OCI-LY7 (cell line): ENCODE results near the gene DPPA4. TPM values are rescaled to one million over a fixed set of nuclear protein-coding genes. Genes with fewer than 3 reads are reported as not detected.

Source experiments
- BruUV-seq: library from RNA; stranded (reverse); fragments of 400-500 nt; replicated peaks from 2 replicates; lab custom pipeline; 2021; lab: Mats Ljungman, UMichigan
- CTCF ChIA-PET: fragments of 300-600 bp; sonication (Branson Sonifier 250); formaldehyde crosslinking; loops from one replicate; lab custom pipeline; 2022; ENCODE audit warnings: antibody characterized with exemption; ENCODE audit not compliant: unreplicated experiment; lab: Charles Lee
- POLR2A ChIA-PET: fragments of 300-600 bp; sonication (Branson Sonifier 250); formaldehyde crosslinking; loops from one replicate; lab custom pipeline; 2022; ENCODE audit warnings: antibody characterized with exemption; lab: Charles Lee
- DNase-seq: peaks from one replicate; pipeline ENCODE4 v3.0.0-alpha.2; 2015; ENCODE audit warnings: low spot score
- H2AFZ ChIP-seq: fragments of 200-600 bp; sonication (generic), shearing (Covaris generic); 2 replicates; pipeline ENCODE4 v1.6.1; 2014; ENCODE audit warnings: mild to moderate bottlenecking, antibody characterized with exemption, low read length, moderate library complexity
- H3K27ac ChIP-seq: fragments of 200-600 bp; sonication (generic); 2 replicates; pipeline ENCODE4 v1.5.1; 2014; ENCODE audit warnings: mixed run types, low read depth, mild to moderate bottlenecking, moderate library complexity, low read length, inconsistent platforms; ENCODE audit not compliant: poor library complexity, severe bottlenecking
- H3K36me3 ChIP-seq: fragments of 200-600 bp; sonication (generic); 2 replicates; pipeline ENCODE4 v1.6.1; 2014; ENCODE audit warnings: mild to moderate bottlenecking, antibody characterized with exemption, low read length, moderate library complexity, mixed read lengths; ENCODE audit not compliant: insufficient read depth
- H3K4me1 ChIP-seq: fragments of 200-600 bp; sonication (generic); 2 replicates; pipeline ENCODE4 v1.5.1; 2014; ENCODE audit warnings: mild to moderate bottlenecking, low read length; ENCODE audit not compliant: insufficient read depth, poor library complexity, severe bottlenecking
- H3K4me2 ChIP-seq: fragments of 200-600 bp; sonication (generic); 2 replicates; pipeline ENCODE4 v1.6.1; 2014; ENCODE audit warnings: mild to moderate bottlenecking, low read length
- H3K4me3 ChIP-seq: fragments of 200-600 bp; sonication (generic); 2 replicates; pipeline ENCODE4 v1.5.1; 2014; ENCODE audit warnings: mild to moderate bottlenecking, low read depth, low read length; ENCODE audit not compliant: poor library complexity, severe bottlenecking
- H3K79me2 ChIP-seq: fragments of 200-600 bp; sonication (generic); 2 replicates; pipeline ENCODE4 v1.6.1; 2016; ENCODE audit warnings: low read depth, mild to moderate bottlenecking, low read length, moderate library complexity, mixed read lengths; ENCODE audit not compliant: insufficient read depth
- H3K9me2 ChIP-seq: fragments of 200-600 bp; sonication (generic); 2 replicates; pipeline ENCODE4 v1.6.1; 2016; ENCODE audit warnings: mild to moderate bottlenecking, low read length, mixed read lengths; ENCODE audit not compliant: insufficient read depth
- H3K9me3 ChIP-seq: fragments of 200-600 bp; sonication (generic); 2 replicates; pipeline ENCODE4 v1.6.1; 2014; ENCODE audit warnings: mild to moderate bottlenecking, mixed run types, low read length, mixed read lengths
- H4K20me1 ChIP-seq: fragments of 200-600 bp; sonication (generic); 2 replicates; pipeline ENCODE4 v1.6.1; 2014; ENCODE audit warnings: mild to moderate bottlenecking, antibody characterized with exemption, low read length, moderate library complexity, mixed read lengths; ENCODE audit not compliant: insufficient read depth
- CTCF ChIP-seq: fragments of 200-600 bp; sonication (generic); conservative IDR thresholded peaks from 2 replicates; pipeline ENCODE4 v1.5.1; 2014; ENCODE audit warnings: mild to moderate bottlenecking, antibody characterized with exemption, low read length, moderate library complexity, mixed read lengths
- EZH2phosphoT487 ChIP-seq: fragments of 200-600 bp; sonication (generic); IDR thresholded peaks from 2 replicates; pipeline ENCODE4 v1.6.1; 2018; ENCODE audit warnings: low read depth, borderline replicate concordance, mild to moderate bottlenecking, mixed run types, antibody characterized with exemption, low read length, moderate library complexity, mixed read lengths
- intact Hi-C: fragments of 100-400 bp; cut with micrococcal nuclease; formaldehyde crosslinking; loops from one replicate; pipeline ENCODE4 v1.10.0; 2022; ENCODE audit not compliant: unreplicated experiment
- total RNA-seq, 2 experiments: library from RNA; depleted of rRNA in 1 of 2; stranded (reverse); fragments of >200 nt in 1 of 2; shearing (Covaris generic) in 1 of 2; gene quantifications; 2 replicates each; pipeline ENCODE4 v1.2.3, GENCODE V29; 2014 to 2022

The DPPA4 gene
- total RNA-seq, 2 experiments from 2014 or later: not detected

GRCh38 chr3:109339714-109340648 is 2.6 kb upstream of the DPPA4 start:
- Histone ChIP-seq H4K20me1 (no peaks in the 10 kb centered on the region), H2AFZ (no peak overlapping the region), H3K4me3 (no peak overlapping the region), H3K4me2 (no peak overlapping the region), H3K9me2 (no peaks in the 10 kb centered on the region), H3K79me2 (no peaks in the 10 kb centered on the region), H3K4me1 (no peaks in the 10 kb centered on the region), H3K36me3 (no peaks in the 10 kb centered on the region), H3K27ac (no peak overlapping the region), H3K9me3 (no peaks in the 10 kb centered on the region)
- ChIA-PET CTCF (no interaction called here), POLR2A (interaction anchor here (0.7 kb wide), 1 partner anchor 51 kb away, joined by 3 read pairs; no protein-coding TSS in a partner anchor)
- TF ChIP-seq EZH2phosphoT487 (no peak), CTCF (no peak)
- intact Hi-C loops: no loop called here
- no peak for DNase-seq
- BruUV-seq: no TSS peak

- no peaks in the 10 kb centered on the region for H3K9me2 ChIP-seq
- ChIA-PET CTCF (no interaction called here), POLR2A (no interaction called here)
- TF ChIP-seq CTCF (no peak), EZH2phosphoT487 (no peak)
- no peaks in the 10 kb centered on the region for H3K36me3 ChIP-seq
- DNase-seq: no peak
- H3K27ac ChIP-seq: no peak overlapping the region
- no peaks in the 10 kb centered on the region for H3K9me3 ChIP-seq
- H2AFZ ChIP-seq: no peak overlapping the region
- H4K20me1 ChIP-seq: no peaks in the 10 kb centered on the region
- intact Hi-C loops: no loop called here
- BruUV-seq: no TSS peak
- H3K4me1 ChIP-seq: no peaks in the 10 kb centered on the region
- H3K4me2 ChIP-seq: no peak overlapping the region
- H3K79me2 ChIP-seq: no peaks in the 10 kb centered on the region
- H3K4me3 ChIP-seq: no peak overlapping the region
These were observed 1.9 kb upstream of the DPPA4 start for GRCh38 chr3:109339197-109339596.

GRCh38 chr3:109338322-109338721 is 976 bp upstream of the DPPA4 start:
- ChIA-PET CTCF (no interaction called here), POLR2A (no interaction called here)
- Histone ChIP-seq H3K27ac (no peak overlapping the region), H3K79me2 (no peaks in the 10 kb centered on the region), H2AFZ (no peak overlapping the region), H3K4me1 (no peaks in the 10 kb centered on the region), H3K9me3 (no peaks in the 10 kb centered on the region), H4K20me1 (no peaks in the 10 kb centered on the region), H3K9me2 (no peaks in the 10 kb centered on the region), H3K4me2 (no peak overlapping the region), H3K36me3 (no peaks in the 10 kb centered on the region), H3K4me3 (no peak overlapping the region)
- intact Hi-C loops: no loop called here
- BruUV-seq: no TSS peak
- no peak for TF ChIP-seq EZH2phosphoT487
- no peak for TF ChIP-seq CTCF
- no peak for DNase-seq
